HepG2 (cell line): ENCODE data around the gene TCEA3. TPM values are rescaled to one million over a fixed set of nuclear protein-coding genes. Genes with fewer than 3 reads are reported as not detected.

Source experiments
- ARID2 ChIP-seq: sonication (generic); formaldehyde crosslinking; IDR thresholded peaks from 2 replicates; pipeline ENCODE4 v1.8.1; 2022; ENCODE audit warnings: mild to moderate bottlenecking, missing genetic modification reagents, borderline replicate concordance
- BATF2 ChIP-seq: sonication (generic); formaldehyde crosslinking; IDR thresholded peaks from 2 replicates; pipeline ENCODE4 v1.8.0; 2022; ENCODE audit warnings: mild to moderate bottlenecking, missing genetic modification reagents, moderate library complexity
- DDIT3 ChIP-seq: sonication (generic); formaldehyde crosslinking; IDR thresholded peaks from 2 replicates; pipeline ENCODE4 v1.4.0; 2020; ENCODE audit warnings: mild to moderate bottlenecking, missing genetic modification reagents
- HNF4A ChIP-seq: sonication (generic); formaldehyde crosslinking; IDR thresholded peaks from 2 replicates; pipeline ENCODE4 v1.4.0; 2020; ENCODE audit warnings: missing genetic modification reagents
- HOMEZ ChIP-seq: IDR thresholded peaks from 2 replicates; pipeline ENCODE4 v1.6.1; 2016; ENCODE audit warnings: low read depth
- MYNN ChIP-seq: sonication (generic); formaldehyde crosslinking; IDR thresholded peaks from 2 replicates; pipeline ENCODE4 v1.4.0; 2020; ENCODE audit warnings: mild to moderate bottlenecking, low read depth, missing genetic modification reagents
- NCOA5 ChIP-seq: sonication (generic); formaldehyde crosslinking; IDR thresholded peaks from 2 replicates; pipeline ENCODE4 v1.4.0; 2020; ENCODE audit warnings: missing genetic modification reagents
- NFKB2 ChIP-seq: sonication (generic); formaldehyde crosslinking; IDR thresholded peaks from 2 replicates; pipeline ENCODE4 v1.4.0; 2020; ENCODE audit warnings: missing genetic modification reagents, borderline replicate concordance
- NR3C1 ChIP-seq: sonication (generic); formaldehyde crosslinking; IDR thresholded peaks from 2 replicates; pipeline ENCODE4 v1.4.0; 2020; ENCODE audit warnings: missing genetic modification reagents
- NRL ChIP-seq: sonication (generic); formaldehyde crosslinking; IDR thresholded peaks from 2 replicates; pipeline ENCODE4 v1.5.0; 2020; ENCODE audit warnings: missing genetic modification reagents, mild to moderate bottlenecking, moderate library complexity, borderline replicate concordance
- PITX1 ChIP-seq: sonication (generic); formaldehyde crosslinking; IDR thresholded peaks from 2 replicates; pipeline ENCODE4 v1.5.1; 2020; ENCODE audit warnings: mild to moderate bottlenecking, missing genetic modification reagents
- SATB2 ChIP-seq: sonication (generic); formaldehyde crosslinking; IDR thresholded peaks from 2 replicates; pipeline ENCODE4 v1.5.0; 2020; ENCODE audit warnings: missing genetic modification reagents
- SMAD1 ChIP-seq: sonication (generic); formaldehyde crosslinking; IDR thresholded peaks from 2 replicates; pipeline ENCODE4 v1.4.0; 2020; ENCODE audit warnings: missing genetic modification reagents, low read depth, mild to moderate bottlenecking, borderline replicate concordance
- SYNCRIP ChIP-seq: fragments of 200-400 bp; formaldehyde crosslinking; IDR thresholded peaks from 2 replicates; pipeline ENCODE4 v1.6.1; 2018; ENCODE audit warnings: mild to moderate bottlenecking, low read depth, low read length; ENCODE audit not compliant: insufficient read depth
- TARDBP ChIP-seq: sonication (generic); formaldehyde crosslinking; IDR thresholded peaks from 2 replicates; pipeline ENCODE4 v1.8.0; 2022; ENCODE audit warnings: mild to moderate bottlenecking, missing genetic modification reagents
- U2AF1 ChIP-seq: fragments of 200-400 bp; formaldehyde crosslinking; optimal IDR thresholded peaks from 2 replicates; pipeline ENCODE3; 2017; ENCODE audit warnings: mild to moderate bottlenecking, low read depth, low read length
- ZNF138 ChIP-seq: sonication (generic); formaldehyde crosslinking; IDR thresholded peaks from 2 replicates; pipeline ENCODE4 v1.5.0; 2020; ENCODE audit warnings: mild to moderate bottlenecking, low read depth, missing genetic modification reagents
- ZNF430 ChIP-seq: sonication (generic); formaldehyde crosslinking; IDR thresholded peaks from 2 replicates; pipeline ENCODE4 v1.9.0; 2021; ENCODE audit warnings: mild to moderate bottlenecking, missing genetic modification reagents
- ZNF577 ChIP-seq: sonication (generic); formaldehyde crosslinking; IDR thresholded peaks from 2 replicates; pipeline ENCODE4 v1.4.0; 2020; ENCODE audit warnings: mild to moderate bottlenecking, low read depth, missing genetic modification reagents, borderline replicate concordance
- ZNF670 ChIP-seq: sonication (generic); formaldehyde crosslinking; IDR thresholded peaks from 2 replicates; pipeline ENCODE4 v1.8.0; 2022; ENCODE audit warnings: mild to moderate bottlenecking, missing genetic modification reagents, borderline replicate concordance
- polyA plus RNA-seq, 8 experiments: library from polyadenylated mRNA; depleted of rRNA in 3 of 8; stranded (reverse) in 7 of 8; unstranded in 1 of 8; fragments of >200 nt; fragmentation: Illumina TruSeq in 4 of 8; extraction: Trizol in 4 of 8; gene quantifications; 2 replicates each; pipeline versions ENCODE4 v1.2.1 to v1.2.3, GENCODE V29; 2011 to 2016; ENCODE audit warnings: low read depth in 4 of 8, missing spikeins in 1 of 8, mixed read lengths in 1 of 8; ENCODE audit not compliant: insufficient read depth in 1 of 8
- total RNA-seq, 5 experiments: library from RNA; depleted of rRNA; stranded (reverse); fragments of >200 nt; fragmentation: Illumina TruSeq; extraction: Trizol; gene quantifications; 2 replicates each; pipeline ENCODE4 v1.2.3, GENCODE V29; 2016; ENCODE audit warnings: low read depth in 1 of 5
- TF ChIP-seq, protein P1 (sequence below): sonication (generic); formaldehyde crosslinking; IDR thresholded peaks from 2 replicates; pipeline ENCODE4 v1.4.0; 2020; ENCODE audit warnings: missing genetic modification reagents
- TF ChIP-seq, protein P2 (sequence below): sonication (generic); IDR thresholded peaks from 2 replicates; pipeline ENCODE4 v1.6.1; 2016; ENCODE audit warnings: low read depth, borderline replicate concordance

The TCEA3 gene
- total and polyA plus RNA-seq, 2 of the 13 experiments (the other 11 are each of a cell fraction or from before 2014, with no cell fraction given) = 55.5 to 84.6 TPM

DNA sequence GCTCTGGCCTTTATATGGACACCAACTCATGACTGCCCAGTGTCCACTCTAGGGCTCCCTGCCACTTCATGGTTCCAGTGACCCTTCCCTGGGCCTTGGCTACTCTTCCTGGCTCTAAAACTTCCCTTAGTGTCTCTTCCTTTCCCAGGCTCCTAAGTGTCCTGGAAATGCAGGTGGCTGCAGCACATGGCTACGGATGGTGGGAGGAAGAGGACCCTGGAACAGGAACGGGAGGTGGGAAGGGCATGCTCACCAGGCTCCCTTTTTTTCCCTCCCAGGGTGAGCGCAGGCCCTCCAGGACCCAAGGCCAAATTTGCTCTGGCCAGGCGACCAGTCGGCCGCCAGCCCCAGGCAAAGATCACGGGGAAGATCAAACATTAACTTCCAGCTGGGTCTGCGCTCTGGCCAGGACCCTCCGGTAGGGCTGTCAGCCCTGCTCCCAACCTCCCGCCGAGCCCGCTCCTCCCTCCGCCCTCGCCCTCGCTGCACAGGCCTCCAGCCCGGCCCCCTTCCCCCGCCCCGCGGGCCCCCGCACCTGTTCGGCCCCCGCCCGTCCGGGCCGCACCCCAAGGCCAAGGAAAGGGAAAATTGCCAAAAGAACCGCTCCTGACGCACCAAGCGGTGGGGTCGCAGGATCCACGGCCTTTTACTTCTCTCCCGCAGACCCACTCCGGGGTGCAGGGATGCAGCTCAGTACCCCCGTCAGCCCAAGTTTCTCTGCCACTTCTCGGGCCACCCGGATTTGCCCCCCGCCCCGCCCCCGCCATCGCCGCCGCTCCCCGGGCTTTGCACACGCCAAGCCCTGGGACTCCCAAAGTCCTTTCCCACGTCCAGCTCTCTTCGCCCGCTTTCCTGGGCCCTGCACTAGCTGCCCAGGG is 894 bp downstream of the TCEA3 start (continued):
- TF ChIP-seq, protein P1, sequence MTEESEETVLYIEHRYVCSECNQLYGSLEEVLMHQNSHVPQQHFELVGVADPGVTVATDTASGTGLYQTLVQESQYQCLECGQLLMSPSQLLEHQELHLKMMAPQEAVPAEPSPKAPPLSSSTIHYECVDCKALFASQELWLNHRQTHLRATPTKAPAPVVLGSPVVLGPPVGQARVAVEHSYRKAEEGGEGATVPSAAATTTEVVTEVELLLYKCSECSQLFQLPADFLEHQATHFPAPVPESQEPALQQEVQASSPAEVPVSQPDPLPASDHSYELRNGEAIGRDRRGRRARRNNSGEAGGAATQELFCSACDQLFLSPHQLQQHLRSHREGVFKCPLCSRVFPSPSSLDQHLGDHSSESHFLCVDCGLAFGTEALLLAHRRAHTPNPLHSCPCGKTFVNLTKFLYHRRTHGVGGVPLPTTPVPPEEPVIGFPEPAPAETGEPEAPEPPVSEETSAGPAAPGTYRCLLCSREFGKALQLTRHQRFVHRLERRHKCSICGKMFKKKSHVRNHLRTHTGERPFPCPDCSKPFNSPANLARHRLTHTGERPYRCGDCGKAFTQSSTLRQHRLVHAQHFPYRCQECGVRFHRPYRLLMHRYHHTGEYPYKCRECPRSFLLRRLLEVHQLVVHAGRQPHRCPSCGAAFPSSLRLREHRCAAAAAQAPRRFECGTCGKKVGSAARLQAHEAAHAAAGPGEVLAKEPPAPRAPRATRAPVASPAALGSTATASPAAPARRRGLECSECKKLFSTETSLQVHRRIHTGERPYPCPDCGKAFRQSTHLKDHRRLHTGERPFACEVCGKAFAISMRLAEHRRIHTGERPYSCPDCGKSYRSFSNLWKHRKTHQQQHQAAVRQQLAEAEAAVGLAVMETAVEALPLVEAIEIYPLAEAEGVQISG (CRISPR knock-in tag) = peak; percentile 73
- TF ChIP-seq, protein P2, sequence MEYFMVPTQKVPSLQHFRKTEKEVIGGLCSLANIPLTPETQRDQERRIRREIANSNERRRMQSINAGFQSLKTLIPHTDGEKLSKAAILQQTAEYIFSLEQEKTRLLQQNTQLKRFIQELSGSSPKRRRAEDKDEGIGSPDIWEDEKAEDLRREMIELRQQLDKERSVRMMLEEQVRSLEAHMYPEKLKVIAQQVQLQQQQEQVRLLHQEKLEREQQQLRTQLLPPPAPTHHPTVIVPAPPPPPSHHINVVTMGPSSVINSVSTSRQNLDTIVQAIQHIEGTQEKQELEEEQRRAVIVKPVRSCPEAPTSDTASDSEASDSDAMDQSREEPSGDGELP = peak; percentile 86; the same call in 1 of the 2 replicates
- TF ChIP-seq NRL (CRISPR knock-in tag) = peak; percentile 79; the same call in 1 of the 2 replicates
- no peak for TF ChIP-seq MYNN
- TF ChIP-seq HNF4A (CRISPR knock-in tag) = peak; percentile 62
- TF ChIP-seq SMAD1 = no peak
- no peak for TF ChIP-seq ZNF138 (CRISPR knock-in tag)
- TF ChIP-seq SYNCRIP = no peak
- peak; percentile 54; the same call in 1 of the 2 replicates for TF ChIP-seq TARDBP
- no peak for TF ChIP-seq ZNF670
- TF ChIP-seq NR3C1 = no peak
- 0 out of 2 replicates have a peak, but pooled peaks have one; percentile 37 for TF ChIP-seq NFKB2
- TF ChIP-seq ZNF430 (CRISPR knock-in tag) = peak; percentile 77
- no peak for TF ChIP-seq HOMEZ
- no peak for TF ChIP-seq NCOA5 (CRISPR knock-in tag)
- TF ChIP-seq DDIT3 = no peak
- TF ChIP-seq BATF2 (CRISPR knock-in tag) = no peak
- TF ChIP-seq ARID2 (CRISPR knock-in tag) = no peak
- TF ChIP-seq ZNF577 (CRISPR knock-in tag) = no peak
- no peak for TF ChIP-seq U2AF1
- no peak; the same call in 1 of the 2 replicates for TF ChIP-seq PITX1 (CRISPR knock-in tag)
- no peak for TF ChIP-seq SATB2 (CRISPR knock-in tag)
